ENCODE data around the gene NDUFAF5. TPM values are rescaled to one million over a fixed set of nuclear protein-coding genes. Genes with fewer than 3 reads are reported as not detected.

NDUFAF5 gene
- total RNA-seq, 1 donor from 2014 or later, result 32.6 TPM

GRCh38 chr20:13770141-13770540, 14.7 kb upstream of the NDUFAF5 start:
- TF ChIP-seq, protein P1, sequence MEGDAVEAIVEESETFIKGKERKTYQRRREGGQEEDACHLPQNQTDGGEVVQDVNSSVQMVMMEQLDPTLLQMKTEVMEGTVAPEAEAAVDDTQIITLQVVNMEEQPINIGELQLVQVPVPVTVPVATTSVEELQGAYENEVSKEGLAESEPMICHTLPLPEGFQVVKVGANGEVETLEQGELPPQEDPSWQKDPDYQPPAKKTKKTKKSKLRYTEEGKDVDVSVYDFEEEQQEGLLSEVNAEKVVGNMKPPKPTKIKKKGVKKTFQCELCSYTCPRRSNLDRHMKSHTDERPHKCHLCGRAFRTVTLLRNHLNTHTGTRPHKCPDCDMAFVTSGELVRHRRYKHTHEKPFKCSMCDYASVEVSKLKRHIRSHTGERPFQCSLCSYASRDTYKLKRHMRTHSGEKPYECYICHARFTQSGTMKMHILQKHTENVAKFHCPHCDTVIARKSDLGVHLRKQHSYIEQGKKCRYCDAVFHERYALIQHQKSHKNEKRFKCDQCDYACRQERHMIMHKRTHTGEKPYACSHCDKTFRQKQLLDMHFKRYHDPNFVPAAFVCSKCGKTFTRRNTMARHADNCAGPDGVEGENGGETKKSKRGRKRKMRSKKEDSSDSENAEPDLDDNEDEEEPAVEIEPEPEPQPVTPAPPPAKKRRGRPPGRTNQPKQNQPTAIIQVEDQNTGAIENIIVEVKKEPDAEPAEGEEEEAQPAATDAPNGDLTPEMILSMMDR (conservative IDR thresholded peaks at IDR 0.05), result no peak
- Mint-ChIP-seq H3K4me3 (no peak overlapping the region), H3K9me3 (peaks cover 6% of the 10 kb centered on the region), H3K4me1 (no peaks in the 10 kb centered on the region), H3K36me3 (ENCODE audit: low read depth) (peaks cover 34% of the 10 kb centered on the region), H3K27me3 (ENCODE audit: low read depth) (no peaks in the 10 kb centered on the region), H3K27ac (ENCODE audit: unreplicated experiment) (no peak overlapping the region)
- DNase-seq (ENCODE audit: low read depth, low spot score), result no peak

GRCh38 chr20:13771853-13772453, 12.9 kb upstream of the NDUFAF5 start:
- DNase-seq (ENCODE audit: low read depth, low spot score), result no peak
- TF ChIP-seq, protein P1 (conservative IDR thresholded peaks at IDR 0.05), result peak; percentile 70
- Mint-ChIP-seq H3K4me1 (no peaks in the 10 kb centered on the region), H3K36me3 (ENCODE audit: low read depth) (peaks cover 23% of the 10 kb centered on the region), H3K4me3 (no peak overlapping the region), H3K27ac (ENCODE audit: unreplicated experiment) (no peak overlapping the region), H3K27me3 (ENCODE audit: low read depth) (no peaks in the 10 kb centered on the region), H3K9me3 (no peaks in the 10 kb centered on the region)

DNA sequence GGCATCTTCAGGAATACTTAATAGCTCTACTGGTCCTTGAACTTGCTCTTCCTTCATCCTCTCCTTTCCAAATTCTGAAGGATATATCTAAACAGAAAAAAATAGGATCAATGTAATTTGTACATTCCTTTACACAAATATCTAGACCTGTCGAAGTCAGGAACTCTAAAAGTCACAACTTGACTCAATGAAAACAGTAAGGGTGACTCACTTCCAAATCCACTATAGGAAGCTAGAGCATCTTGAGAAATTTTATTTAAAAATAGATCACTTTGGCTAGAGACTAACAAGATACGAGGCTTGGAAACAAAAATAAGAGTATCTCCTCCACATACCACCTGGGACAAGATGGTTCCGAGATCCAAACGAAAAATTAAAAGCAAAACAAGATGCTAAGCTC, 12.3 kb upstream of the NDUFAF5 start:
- Mint-ChIP-seq H3K9me3 (no peaks in the 10 kb centered on the region), H3K27me3 (ENCODE audit: low read depth) (no peaks in the 10 kb centered on the region), H3K4me1 (no peaks in the 10 kb centered on the region), H3K4me3 (no peak overlapping the region), H3K36me3 (ENCODE audit: low read depth) (peaks cover 20% of the 10 kb centered on the region), H3K27ac (ENCODE audit: unreplicated experiment) (no peak overlapping the region)
- DNase-seq (ENCODE audit: low read depth, low spot score), result no peak
- TF ChIP-seq, protein P1 (conservative IDR thresholded peaks at IDR 0.05), result no peak

GRCh38 chr20:13775867-13776266, 9.0 kb upstream of the NDUFAF5 start:
- Mint-ChIP-seq H3K4me3 (no peak overlapping the region), H3K9me3 (no peaks in the 10 kb centered on the region), H3K4me1 (no peaks in the 10 kb centered on the region), H3K27ac (ENCODE audit: unreplicated experiment) (no peak overlapping the region), H3K27me3 (ENCODE audit: low read depth) (no peaks in the 10 kb centered on the region), H3K36me3 (ENCODE audit: low read depth) (peaks cover 14% of the 10 kb centered on the region)
- DNase-seq (ENCODE audit: low read depth, low spot score), result no peak
- TF ChIP-seq, protein P1 (conservative IDR thresholded peaks at IDR 0.05), result no peak

DNA sequence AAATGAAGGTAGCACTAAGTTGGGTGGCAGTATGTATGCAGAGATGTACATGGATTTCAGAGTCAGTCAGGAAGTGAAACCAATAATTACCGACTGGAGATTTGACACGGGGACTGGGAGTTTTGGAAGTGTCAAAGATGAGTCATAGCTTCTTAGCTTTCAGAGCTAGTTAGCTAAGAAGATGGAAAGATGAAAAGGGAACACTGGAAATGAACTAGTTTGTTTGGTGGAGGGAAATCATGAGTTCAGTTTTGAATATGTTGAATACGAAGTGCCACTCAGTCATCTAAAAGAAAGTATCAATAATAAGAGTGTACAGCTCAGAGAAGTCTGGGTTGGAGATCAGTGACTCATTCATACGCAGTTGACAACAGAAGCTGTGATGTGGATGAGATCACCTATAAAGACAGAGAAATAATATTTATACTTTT, 7.6 kb upstream of the NDUFAF5 start:
- TF ChIP-seq, protein P1 (conservative IDR thresholded peaks at IDR 0.05), result no peak
- no peak overlapping the region for H3K4me3 Mint-ChIP-seq

More for the DNA sequence above, 7.6 kb upstream of the NDUFAF5 start:
- Mint-ChIP-seq H3K9me3 (no peaks in the 10 kb centered on the region), H3K36me3 (ENCODE audit: low read depth) (peaks cover 17% of the 10 kb centered on the region), H3K27ac (ENCODE audit: unreplicated experiment) (no peak overlapping the region), H3K4me1 (peaks cover 2% of the 10 kb centered on the region), H3K27me3 (ENCODE audit: low read depth) (no peaks in the 10 kb centered on the region)
- no peak for DNase-seq (ENCODE audit: low read depth, low spot score)

Data from neural crest cell (in vitro differentiated cells).